Activated CD8-positive, alpha-beta memory T cell treated with anti-CD3 and anti-CD28 coated beads, Interleukin-2, amount 50 U/mL, for 24 hours (primary cell): ENCODE results near the gene NHERF1.

Source experiments
- DNase-seq: peaks from one replicate; pipeline ENCODE4 v3.0.0-alpha.2; 2020; ENCODE audit errors: extremely low read depth

The NHERF1 gene

DNA sequence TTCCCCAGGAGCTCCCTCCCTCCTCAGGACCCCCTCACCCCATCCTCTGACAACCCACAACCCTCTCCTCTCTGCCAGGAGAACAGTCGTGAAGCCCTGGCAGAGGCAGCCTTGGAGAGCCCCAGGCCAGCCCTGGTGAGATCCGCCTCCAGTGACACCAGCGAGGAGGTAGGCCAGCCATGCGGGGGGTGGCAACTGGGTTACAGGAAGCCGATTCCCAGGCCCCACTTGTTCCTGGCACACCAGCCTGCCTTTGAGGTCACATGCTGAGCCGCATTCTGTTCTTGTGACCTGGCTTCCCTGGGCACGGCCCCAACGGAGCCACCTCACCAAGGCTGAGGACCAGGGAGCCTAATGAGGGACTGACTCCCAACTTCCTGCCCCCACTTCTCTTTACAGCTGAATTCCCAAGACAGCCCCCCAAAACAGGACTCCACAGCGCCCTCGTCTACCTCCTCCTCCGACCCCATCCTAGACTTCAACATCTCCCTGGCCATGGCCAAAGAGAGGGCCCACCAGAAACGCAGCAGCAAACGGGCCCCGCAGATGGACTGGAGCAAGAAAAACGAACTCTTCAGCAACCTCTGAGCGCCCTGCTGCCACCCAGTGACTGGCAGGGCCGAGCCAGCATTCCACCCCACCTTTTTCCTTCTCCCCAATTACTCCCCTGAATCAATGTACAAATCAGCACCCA lies 19.8 kb downstream of the NHERF1 start:
- no peak for DNase-seq

DNA sequence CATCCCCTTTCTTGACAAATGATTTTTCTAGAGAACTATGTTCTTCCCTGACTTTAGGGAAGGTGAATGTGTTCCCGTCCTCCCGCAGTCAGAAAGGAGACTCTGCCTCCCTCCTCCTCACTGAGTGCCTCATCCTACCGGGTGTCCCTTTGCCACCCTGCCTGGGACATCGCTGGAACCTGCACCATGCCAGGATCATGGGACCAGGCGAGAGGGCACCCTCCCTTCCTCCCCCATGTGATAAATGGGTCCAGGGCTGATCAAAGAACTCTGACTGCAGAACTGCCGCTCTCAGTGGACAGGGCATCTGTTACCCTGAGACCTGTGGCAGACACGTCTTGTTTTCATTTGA lies 20.3 kb downstream of the NHERF1 start:
- DNase-seq, result no peak

DNA sequence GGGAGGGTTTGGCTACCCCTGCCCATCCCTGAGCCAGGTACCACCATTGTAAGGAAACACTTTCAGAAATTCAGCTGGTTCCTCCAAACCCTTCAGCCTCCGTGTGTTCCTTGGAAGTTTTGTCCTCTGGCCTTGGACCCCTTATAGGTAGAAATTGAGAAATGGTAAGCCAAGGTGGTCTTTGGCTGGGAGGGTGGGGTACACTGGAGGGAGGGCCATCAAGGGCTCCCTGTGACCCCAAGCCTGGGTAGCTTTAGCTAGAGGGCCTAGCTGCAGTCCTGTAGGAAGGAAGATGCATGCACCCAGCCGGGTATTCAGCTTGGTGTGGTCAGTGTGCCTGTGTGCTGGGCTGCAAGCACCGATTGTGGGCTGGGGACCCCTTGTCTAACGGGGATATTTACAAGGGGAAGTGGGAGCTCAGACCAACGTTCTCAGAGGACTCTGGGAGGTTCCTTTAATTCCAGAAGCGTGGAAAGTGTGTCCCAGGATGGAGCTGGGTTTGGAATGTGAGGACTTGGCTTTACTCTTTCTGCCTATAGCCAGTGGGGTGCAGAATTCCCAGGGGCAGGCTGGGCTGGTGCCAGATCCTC lies 20.9 kb downstream of the NHERF1 start:
- DNase-seq, result no peak

DNA sequence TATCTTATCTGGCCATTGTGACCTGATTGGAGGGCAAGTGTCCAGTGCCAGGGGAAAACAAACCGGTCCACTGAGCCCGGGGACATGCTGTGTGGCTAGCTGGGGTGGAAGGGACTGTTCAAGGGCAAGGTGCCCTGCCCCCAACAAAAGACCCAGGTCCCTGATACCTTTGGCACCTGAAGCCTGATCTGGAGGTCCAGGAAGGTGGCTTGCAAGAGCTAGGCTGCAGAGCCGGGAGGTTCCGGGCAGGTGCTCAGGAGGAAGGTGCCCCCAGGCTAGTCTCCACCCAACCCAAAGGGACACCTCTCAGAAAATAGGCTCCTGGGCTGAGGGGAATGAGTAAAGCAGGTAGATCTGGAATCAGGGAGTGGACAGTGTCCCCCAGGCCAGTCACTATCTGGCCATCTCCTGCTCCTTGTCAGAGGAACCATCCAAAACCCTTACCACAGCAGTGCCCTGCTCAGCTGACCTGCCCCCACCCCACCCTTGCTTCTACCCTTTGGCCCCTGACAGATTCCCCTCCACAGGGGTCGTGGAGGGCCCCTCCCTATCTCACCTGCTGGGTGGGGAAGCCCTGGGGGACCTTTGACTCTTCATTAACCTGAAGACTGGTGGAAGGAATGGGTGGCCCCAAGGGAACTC lies 21.5 kb downstream of the NHERF1 start:
- DNase-seq, result no peak

DNA sequence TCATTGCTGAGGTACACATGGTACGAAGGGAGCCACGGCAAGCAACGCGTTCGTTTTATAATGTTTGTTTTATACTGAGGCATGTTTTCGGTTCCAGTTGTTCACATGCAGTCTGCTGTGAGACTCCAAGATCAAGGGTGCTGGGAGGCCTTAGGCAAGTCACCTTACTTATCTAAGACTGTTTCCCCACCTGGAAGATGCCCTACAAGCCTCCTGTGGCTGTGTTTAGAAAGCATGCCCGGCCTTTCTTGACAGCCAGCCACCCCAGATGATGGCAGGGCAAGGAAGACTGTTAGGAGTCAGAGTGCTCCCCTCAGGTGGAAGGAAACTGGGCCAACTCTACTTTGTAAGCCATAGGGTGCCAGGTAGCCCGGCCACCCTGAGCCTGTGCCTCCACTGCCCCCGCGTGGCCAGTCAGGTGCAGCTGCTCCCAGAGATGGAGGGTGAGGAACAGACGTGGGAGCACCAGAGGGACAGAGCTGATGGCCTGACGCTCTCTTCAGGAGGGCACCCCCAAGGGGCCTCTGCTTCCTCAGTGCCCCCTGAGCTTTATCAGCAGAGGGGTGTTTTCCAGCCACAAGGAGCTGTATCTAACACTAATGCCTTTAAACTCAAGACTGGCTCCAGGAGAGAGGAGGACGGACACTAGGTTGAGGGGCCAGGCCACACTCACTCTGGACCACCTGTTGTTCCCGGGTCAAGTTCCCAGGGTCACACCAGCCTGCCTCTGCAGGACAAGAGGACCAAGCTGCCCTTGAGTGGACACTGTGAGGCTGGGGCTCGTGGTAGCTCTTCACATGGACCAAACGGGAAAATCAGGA lies 22.3 kb downstream of the NHERF1 start:
- DNase-seq, result no peak

DNA sequence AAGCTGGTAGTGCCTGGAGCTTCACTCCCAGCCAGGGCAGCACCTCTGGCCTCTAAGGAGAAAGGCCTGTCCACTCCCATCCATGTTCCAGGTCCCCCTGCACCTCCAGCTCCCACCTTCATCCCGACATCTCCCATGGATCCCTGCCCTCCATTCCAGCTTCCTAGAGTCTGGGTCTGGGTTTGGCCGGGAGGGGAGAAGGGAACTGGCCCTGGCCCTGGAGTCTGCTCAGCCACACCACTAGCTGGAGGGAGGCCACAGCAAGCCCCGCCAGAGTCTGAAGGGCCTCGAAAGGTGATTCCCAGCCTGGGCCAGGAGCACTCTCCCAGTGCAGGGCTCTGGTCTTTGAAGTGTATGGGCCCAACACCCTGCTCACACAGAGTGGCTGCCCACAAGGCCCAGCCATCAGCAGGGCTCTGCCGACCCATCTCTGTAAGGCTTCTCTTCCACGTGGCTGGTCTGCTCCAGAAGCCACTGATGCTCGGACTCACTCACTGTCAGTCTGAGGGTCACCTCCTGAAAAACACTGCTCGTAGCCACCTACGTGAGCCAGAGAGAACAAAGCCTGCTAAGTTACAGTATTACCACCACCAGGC lies 23.0 kb downstream of the NHERF1 start:
- no peak for DNase-seq

DNA sequence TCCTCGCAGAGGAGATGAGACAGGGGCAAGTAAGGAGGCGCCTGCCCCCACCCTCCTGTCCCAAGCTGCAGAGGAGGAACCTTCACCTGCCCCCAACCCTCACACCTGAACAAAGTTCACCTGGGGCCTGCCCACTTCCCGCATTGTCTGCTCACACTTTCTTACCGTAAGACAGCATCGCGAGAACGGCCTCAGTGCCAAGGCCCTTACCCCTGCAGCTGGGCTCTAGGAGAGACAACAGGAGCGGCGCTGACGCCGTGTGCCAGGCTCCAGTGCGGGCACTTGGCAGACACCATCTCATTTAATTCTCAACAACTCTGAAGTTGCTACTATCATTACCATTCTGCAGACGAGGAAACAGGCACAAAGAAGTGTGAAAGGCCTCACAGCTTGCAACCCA lies 23.6 kb downstream of the NHERF1 start:
- DNase-seq, result no peak

DNA sequence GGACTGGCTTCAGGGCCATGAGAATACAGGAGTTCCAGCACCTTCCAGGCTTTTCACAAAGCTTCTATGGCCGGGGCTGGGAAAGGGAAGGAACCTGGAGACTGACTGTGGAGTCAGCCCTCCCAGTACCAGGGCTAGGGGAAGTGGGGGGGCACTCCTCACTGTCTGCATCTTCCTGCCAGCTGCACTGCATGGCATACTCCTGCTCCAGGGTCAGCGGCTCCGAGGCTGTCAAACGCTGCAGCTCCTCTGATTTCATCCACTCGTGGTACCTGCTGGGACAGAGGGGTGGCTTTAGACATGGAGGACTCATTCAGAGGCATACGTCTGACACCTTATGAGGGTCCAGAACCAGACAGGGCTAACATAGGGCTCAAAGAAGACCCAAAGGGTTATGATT lies 25.0 kb downstream of the NHERF1 start:
- DNase-seq, result no peak

DNA sequence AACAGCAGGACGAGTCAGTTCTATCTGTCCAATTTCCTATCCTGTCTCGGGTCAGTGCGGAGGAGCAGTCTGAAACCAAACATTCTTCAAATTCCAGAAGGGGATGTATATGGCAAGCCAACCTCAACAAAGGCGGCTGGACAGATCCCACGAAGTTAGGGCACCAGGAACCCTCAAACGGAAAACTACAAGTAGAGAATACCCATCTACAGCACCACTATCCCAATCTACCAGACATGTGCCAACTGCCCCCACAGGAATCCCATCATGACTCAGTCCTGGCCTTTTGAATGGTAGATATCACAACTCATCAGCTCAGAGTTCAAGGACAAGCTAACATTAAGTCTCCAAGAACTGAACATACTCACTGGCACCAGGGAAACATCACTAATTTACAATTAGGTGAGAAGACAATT lies 25.5 kb downstream of the NHERF1 start:
- no peak for DNase-seq

DNA sequence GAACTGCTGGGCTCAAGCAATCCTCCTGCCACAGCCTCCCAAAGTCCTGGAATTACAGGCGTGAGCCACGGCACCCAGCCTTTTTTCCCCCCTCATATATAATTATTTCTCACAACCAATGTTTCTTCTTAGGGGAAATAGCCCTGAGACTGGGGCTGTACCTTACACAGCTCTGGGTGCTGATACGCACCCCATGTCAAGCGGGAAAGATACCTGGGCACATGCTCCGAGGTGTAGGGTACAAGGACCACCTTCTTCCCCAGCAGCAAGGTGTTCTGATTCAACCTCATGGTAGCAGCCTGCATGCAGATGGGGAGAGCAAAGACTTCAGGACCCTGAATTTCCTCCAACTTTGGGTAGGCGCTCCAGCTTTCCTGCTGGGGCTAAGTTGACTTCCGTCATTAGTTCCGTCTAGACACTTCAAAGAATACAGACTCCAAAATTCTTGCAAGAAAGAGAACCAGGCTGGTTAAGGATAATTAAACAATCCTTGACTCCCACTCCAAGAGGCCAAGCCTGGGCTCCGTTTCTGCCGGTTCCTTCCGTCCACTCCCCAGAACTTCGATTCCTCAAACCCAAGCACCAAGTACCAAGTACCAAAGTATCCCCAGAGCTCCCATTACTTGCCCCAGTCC lies 27.1 kb downstream of the NHERF1 start:
- DNase-seq, result no peak

DNA sequence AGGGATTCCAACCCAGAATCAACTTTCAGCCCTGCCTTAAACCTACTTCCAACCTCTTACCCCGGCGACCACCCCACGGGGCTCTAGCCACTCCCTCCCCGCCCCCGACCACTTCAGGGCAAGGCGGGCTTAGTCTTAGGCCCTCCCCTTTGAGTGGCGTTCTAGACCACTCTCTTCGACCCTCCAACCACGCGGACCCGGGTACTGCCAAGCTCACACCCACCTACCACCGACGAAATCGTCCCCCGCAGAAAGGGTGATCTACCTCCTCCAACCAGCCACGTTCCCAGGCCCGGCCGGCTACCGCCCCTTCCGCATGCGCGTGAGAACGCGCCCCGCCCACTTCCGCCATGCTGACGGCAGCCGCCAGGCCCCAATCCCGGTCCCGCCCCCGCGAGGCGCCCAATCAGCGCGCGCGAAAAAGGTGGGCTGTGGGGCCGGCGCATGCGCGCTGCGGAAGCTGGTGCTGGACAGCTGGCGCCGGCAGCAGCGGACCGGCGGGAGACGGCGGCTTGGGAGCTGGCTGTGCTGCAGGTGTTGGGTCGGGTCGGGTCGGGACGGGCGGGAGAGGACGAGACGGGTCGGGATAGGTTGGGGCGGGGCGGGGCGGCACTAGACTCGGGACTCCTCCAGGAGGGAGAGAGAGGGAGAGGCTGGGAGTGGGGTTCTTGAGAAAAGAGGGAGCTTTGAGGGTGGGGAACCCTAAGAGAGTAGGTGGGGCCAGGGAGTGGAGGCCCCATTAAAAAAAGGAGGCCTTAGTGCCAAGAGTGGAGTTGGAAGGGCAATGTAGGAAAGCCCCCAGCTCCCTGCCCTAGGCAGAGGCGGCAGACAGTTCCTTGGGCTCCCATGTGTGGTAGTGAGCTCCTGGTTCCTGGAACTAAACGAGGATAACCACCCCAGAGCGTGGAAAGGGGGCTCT lies 27.9 kb downstream of the NHERF1 start, which contains the start of gene NAT9:
Gene NAT9 (minus strand): TSS at position 302 of the 919 bp plus-strand sequence. CDS start 647 bp downstream, outside the sequence.
- DNase-seq, result peak; percentile 95

DNA sequence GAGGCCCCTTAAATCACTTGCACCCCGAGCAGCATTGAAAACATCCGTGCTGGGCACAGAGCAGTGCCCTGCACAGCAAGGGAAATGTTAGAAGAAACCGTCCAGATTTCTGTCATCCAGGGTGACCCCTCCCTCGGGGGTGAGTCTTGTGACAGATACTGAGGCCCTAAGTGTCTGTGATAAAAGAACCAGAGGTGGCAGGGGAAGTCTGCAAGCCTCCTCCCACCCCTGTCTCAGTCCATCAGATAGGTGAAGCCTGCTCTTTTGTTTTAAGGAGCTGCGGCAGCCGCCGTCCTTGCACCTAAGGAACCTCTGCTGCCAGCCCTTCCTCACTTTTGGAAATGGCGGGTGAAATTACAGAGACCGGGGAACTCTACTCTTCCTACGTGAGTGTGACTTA lies 28.6 kb downstream of the NHERF1 start:
- no peak for DNase-seq

DNA sequence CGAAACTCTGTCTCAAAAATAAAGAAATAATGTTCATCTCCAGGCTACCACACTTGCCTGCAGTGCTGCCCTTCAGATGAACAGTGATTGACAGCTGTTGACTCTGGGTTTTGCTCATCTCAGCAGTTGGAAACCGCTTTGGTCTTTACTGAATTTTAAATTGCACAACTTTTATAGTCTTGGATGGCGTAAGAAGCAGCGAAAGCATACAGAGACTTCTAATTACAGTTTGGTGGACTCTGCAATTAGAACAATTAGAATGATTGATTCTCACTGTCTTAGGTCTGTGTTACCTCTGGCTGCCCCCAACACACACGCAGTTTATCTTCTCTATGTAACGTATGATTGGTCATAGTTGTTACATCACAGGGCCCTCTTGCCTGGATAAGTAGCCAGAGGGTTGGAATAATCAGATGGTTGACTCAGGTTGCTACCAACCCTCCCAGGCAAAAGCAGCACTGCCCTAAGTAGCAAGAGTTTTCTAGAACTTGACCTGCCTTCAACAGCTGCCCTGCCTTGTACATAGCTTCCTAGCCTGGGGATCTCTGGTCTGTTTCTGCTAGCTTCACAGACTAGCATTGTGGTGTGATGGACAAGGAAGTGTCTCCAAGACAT lies 29.6 kb downstream of the NHERF1 start:
- no peak for DNase-seq

DNA sequence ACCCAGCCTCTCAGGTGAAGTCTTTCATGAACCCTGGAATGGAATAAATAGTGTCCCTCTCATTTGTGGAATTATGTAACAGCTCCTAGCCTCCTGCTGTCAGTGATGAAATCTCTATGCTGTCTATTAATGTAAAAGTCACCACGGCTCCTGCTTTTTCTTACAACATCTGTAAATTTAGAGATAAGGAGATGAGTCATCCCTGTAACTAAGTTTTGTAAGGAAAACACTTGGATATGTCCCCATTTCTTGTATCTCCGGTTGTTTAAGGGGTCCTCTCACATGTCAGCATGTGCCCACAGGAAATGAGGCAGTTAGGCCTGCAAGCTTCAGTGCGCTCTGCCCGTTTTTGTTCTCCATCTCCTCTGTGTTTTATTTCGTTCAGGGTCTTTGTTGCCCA lies 30.5 kb downstream of the NHERF1 start:
- DNase-seq, result no peak

DNA sequence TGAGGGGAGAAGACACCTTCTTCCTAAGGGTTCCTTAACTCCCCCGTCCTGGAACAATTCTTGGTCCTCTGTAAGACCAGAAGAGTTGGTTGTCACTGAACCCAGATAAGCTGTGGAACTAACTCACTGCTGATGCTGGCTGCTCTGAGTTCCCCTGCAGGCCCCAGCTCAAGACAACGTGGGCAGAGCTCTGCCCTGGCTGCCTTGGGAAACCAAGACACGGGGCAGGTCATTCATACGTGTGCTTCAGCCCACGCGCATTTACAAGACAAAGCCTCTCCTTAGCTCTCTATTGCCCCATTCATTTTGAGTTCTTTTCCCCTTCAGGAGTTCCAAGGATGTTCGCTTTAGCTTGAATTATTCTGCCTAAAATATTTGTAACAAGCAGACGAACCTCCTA lies 31.1 kb downstream of the NHERF1 start:
- no peak for DNase-seq

DNA sequence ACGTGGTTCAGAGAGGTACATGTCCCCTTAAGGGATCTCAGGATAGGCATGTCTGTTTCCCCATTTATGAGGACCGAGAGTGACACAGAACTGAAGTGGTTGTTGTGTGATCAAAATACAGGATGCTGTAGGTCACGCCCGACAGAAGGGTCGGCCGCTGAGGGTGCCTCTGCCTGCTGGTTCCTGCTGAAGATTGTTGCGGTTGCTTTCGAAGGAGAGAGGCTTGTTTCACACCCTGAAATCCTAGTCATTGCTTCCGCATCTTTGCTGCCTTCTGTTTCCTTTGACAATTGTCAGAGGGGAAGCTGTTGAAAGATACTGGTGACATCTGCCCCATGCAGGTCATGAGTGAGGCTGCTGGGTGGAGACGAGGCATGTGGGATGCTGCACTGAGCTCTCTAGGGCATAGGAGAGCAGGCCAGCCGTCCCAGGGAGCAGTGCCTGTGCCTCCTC lies 31.5 kb downstream of the NHERF1 start:
- peak; percentile 34 for DNase-seq

DNA sequence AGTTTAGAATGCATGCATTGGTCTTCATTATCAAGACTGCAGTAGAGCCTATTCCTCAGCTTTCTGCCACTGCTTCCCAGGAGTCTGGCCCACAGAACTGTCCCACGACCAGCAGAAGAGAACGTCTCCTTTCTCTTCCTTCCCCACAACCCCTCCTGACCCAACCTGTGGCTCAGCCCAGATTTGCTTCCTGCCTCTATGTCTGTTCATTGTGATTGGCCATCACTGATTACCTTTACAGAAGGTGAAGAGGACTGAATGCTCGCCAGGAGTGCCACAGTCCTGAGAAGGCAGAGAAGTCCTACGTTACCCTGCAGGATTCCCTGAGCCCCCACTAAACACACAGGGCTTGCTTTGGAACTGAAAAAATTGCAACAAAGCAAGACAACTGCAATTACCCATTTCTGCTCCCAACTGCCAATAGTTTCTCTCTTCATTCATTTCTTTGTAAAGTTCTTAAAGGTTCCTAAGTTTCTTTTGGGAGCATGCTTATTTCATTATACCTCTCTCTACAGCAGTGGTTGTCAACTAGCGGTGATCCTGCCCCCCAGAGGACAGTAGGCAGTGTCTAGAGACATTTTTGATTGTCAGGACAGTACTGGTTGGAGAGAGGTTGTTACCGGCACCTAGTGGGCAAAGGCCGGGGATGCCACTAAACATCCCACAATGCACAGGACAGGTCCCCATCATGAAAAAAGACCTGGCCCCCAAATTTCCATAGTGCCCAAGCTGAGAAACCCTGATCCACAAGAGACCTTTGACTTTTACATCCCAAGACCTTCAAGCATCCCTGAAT lies 32.2 kb downstream of the NHERF1 start:
- no peak for DNase-seq

DNA sequence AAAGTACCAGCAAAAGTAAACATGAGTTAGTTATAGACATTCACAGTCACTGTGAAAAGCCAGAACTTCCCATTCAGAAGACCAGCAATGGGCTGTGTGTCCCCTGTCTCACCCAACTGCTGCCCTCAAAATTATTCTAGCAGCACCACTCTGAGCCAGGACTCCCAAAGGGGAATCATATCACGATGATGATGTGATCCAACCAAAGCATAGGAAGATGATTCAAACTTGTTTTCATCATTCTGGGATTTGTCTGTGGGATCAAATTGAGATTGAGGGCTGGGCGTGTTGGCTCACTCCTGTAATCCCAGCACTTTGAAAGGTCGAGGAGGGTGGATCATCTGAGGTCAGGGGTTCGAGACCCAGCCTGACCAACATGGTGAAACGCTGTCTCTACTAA lies 34.1 kb downstream of the NHERF1 start:
- DNase-seq, result no peak
